ENCODE data around the gene OCA2.
"Not testable (repeated sequence)": the region's sequence is repeated elsewhere in the genome, so short reads cannot be mapped to it uniquely, and the experiment has no call there.

OCA2 gene

DNA sequence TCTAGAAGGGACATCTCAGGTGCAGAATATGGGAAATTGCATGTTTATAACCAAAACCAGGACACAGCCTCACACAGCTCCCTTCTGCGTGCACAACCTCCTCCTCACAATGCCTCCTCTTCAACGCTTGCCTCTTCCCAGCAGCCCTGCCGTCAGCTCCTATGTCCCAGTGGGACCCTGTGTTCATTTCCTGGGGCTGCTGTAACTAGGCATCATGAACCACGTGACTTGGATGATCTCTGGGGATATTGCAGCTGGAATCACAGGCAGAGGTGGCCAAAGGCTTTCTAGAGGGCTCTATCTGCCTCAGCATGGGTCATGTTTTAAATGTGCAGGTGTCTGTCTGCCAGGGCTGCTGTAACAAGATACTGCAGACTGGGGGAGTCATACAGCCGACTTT is 375.3 kb downstream of the OCA2 start:
- DNase-seq (ENCODE audit: low read depth) = no peak

DNA sequence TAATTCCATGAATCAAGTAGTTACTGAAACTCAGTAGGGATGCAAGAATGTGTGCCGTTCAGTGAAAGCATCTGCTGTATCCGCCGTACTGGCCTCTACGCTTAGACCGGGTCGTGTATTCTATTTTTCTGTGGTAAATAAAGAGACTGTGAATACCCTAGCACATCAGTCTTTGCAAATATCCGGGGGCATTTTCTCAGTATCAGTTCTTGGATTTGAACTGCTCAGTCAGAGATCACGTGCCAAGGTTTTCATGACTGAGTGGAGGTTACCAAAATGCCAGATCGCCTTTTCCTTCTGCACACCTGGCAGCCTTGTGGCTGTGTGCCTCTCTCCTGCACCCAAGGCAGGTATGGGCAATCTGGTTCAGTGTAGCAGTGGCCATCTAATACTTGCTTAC is 377.0 kb downstream of the OCA2 start:
- DNase-seq (ENCODE audit: low read depth) = no peak

GRCh38 chr15:27714675-27715074 is 384.4 kb downstream of the OCA2 start:
- no peak for DNase-seq (ENCODE audit: low read depth)

GRCh38 chr15:27713850-27714249 is 385.3 kb downstream of the OCA2 start:
- DNase-seq (ENCODE audit: low read depth) = not testable (repeated sequence)

DNA sequence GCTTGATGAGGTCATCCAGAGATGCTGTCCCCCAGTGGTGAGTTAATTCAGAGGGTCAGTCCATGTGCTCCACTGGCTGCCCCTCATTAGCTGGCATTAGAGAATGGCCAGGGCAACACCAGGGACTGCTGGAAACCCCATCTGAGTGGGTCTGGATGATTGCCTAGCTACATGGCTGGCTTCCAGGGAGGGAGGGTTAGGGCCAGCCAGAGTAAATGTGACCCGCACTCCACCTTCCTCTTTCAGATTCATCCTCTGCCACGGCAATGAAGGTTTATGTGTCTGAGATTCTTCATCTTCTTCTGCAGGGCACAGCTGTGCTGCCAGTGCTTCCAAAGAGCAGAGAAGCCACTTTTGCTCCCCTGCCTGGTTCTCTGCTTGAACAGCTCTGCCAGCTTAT is 391.9 kb downstream of the OCA2 start:
- DNase-seq (ENCODE audit: low read depth) = no peak

DNA sequence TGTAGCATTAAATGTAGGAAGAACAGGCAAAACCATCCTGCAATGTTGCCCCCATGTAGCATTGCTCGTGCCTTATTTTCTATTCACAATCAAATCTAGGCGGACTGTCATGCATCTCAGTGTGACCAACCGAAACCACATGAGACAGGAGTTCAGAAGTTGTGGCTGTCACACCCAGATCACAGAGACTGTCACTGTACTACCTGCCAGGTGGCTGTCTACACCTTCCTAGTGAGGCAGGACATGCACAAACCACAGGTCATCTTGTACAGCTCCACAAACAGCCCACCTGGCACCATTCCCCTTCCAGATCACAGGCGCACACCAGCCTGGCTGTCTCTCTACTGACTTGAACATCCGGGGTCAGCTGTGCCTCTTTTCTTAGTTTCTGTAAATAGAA is 392.8 kb downstream of the OCA2 start:
- no peak for DNase-seq (ENCODE audit: low read depth)

GRCh38 chr15:27705056-27705455 is 394.1 kb downstream of the OCA2 start:
- no peak for DNase-seq (ENCODE audit: low read depth)
